NT2/D1 (cell line): ENCODE data around the gene IGLON5.

ENCODE experiments used
- DNase-seq: peaks from one replicate; pipeline ENCODE4 v3.0.0-alpha.2; 2011; ENCODE audit warnings: low read depth, low spot score
- H3K27me3 ChIP-seq: 2 replicates; pipeline ENCODE4 v1.6.0; 2011; ENCODE audit warnings: mild to moderate bottlenecking; ENCODE audit not compliant: insufficient read length, insufficient read depth
- H3K36me3 ChIP-seq: 2 replicates; pipeline ENCODE4 v1.6.1; 2011; ENCODE audit warnings: mild to moderate bottlenecking, low read length, mixed read lengths; ENCODE audit not compliant: insufficient read depth, insufficient read length
- H3K4me1 ChIP-seq: 2 replicates; pipeline ENCODE4 v1.5.1; 2011; ENCODE audit not compliant: insufficient read depth, insufficient read length
- H3K4me3 ChIP-seq: 2 replicates; pipeline ENCODE4 v1.5.1; 2011; ENCODE audit warnings: low read depth; ENCODE audit not compliant: insufficient read length
- H3K9ac ChIP-seq: 2 replicates; pipeline ENCODE4 v1.6.0; 2011; ENCODE audit warnings: low read depth; ENCODE audit not compliant: insufficient read length
- H3K9me3 ChIP-seq: 2 replicates; pipeline ENCODE4 v1.5.1; 2011; ENCODE audit warnings: mild to moderate bottlenecking, low read length; ENCODE audit not compliant: insufficient read depth
- SUZ12 ChIP-seq: IDR thresholded peaks from 2 replicates; pipeline ENCODE4 v1.6.1; 2011; ENCODE audit not compliant: insufficient read length, insufficient read depth; ENCODE audit errors: extremely low read depth
- YY1 ChIP-seq: IDR thresholded peaks from 2 replicates; pipeline ENCODE4 v1.6.1; 2011; ENCODE audit not compliant: insufficient read length, insufficient read depth
- ZNF274 ChIP-seq: IDR thresholded peaks from 2 replicates; pipeline ENCODE4 v1.6.1; 2011; ENCODE audit warnings: mild to moderate bottlenecking, low read depth, low read length

IGLON5 gene

DNA sequence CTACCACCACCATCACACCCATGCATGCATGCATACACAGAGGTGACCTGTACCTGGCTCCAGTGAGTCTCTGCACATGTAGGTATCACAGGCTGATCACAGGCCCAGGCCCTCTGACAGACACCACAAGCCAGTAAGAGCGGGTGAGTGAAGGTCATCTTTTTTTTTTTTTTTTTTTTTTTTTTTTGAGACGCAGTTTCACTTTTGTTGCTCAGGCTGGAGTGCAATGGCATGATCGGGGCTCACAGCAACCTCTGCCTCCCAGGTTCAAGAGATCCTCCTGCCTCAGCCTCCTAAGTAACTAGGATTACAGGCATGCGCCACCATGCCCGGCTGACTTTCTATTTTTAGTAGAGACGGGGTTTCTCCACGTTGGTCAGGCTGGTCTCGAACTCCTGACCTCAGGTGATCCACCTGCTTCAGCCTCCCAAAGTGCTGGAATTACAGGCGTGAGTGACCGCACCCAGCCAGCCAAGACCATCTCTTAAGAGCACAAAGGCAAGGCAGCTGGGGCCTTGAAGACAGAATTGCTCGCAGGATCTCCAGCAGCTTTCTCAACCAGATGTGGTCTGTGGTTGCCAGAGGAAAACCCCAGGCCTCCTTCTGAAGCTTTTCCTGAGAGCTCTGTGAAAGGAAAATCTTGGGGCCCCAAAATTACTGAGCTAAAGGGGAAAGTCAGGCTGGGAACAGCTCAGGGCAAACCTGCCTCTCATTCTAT is 64.2 kb downstream of the IGLON5 start:
- H3K36me3 ChIP-seq, result no peaks in the 10 kb centered on the region
- no peak overlapping the region for H3K9ac ChIP-seq
- H3K27me3 ChIP-seq, result no peaks in the 10 kb centered on the region
- no peaks in the 10 kb centered on the region for H3K9me3 ChIP-seq
- no peak for DNase-seq
- no peaks in the 10 kb centered on the region for H3K4me1 ChIP-seq
- TF ChIP-seq ZNF274, result no peak
- no peak for TF ChIP-seq YY1
- no peak overlapping the region for H3K4me3 ChIP-seq

DNA sequence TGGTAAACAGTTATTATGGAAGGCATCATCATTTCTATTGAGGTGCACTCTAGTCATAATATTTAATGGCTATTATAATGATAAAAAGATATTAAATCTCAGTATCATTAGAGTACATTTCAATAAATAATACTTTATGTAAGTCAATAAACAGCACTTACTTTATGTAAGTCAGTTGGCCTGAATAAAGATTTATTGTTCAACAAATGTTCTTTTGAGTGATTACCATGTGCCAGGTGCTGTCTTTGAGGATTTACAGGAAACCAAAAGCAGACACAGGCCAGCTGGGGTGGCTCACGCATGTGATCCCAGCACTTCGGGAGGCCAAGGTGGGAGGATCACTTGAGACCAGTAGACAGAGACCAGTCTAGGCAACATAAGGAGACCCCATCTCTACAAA is 66.0 kb downstream of the IGLON5 start:
- no peak for DNase-seq
- TF ChIP-seq YY1 (no peak), ZNF274 (no peak), SUZ12 (no peak)

DNA sequence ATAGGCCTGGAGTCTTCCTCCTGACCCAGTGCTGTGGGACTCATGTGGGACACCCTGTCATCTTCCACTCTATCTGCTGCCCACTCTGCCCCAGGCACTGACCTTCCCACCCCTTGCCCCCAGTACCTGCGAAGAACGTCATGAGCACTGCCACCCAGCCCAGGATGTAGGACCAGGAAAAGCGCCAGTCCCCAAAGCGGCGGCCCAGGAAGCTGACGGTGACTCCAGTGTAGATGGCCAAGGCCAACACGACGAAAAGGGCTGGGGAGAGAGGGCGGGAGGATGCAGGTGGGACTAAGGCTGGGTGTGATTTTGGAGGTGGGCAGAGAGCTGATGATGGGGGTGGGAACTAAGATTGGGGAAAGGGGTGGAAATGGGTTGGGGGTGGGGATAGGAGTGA is 68.9 kb downstream of the IGLON5 start:
- TF ChIP-seq YY1 (no peak), SUZ12 (no peak), ZNF274 (no peak)
- Histone ChIP-seq H3K4me1 (no peaks in the 10 kb centered on the region), H3K9me3 (peaks cover 7% of the 10 kb centered on the region; the same call in 1 of the 2 replicates), H3K27me3 (no peaks in the 10 kb centered on the region), H3K9ac (no peak overlapping the region), H3K4me3 (no peak overlapping the region), H3K36me3 (no peaks in the 10 kb centered on the region)
- no peak for DNase-seq

More for the DNA sequence above, 66.0 kb downstream of the IGLON5 start:
- Histone ChIP-seq H3K4me3 (no peak overlapping the region), H3K36me3 (no peaks in the 10 kb centered on the region), H3K9ac (no peak overlapping the region), H3K9me3 (peaks cover 7% of the 10 kb centered on the region; the same call in 1 of the 2 replicates), H3K4me1 (no peaks in the 10 kb centered on the region), H3K27me3 (no peaks in the 10 kb centered on the region)
